AML-193 (cell line): Measurements from ENCODE around the gene AVPR1B.
"Not testable (repeated sequence)": the region's sequence is repeated elsewhere in the genome, so short reads cannot be mapped to it uniquely, and the experiment has no call there.

Experiments
- DNase-seq, 2 experiments: peaks; one replicate each; lab custom pipeline; 2025; lab: John Stamatoyannopoulos, UW

Gene AVPR1B

DNA sequence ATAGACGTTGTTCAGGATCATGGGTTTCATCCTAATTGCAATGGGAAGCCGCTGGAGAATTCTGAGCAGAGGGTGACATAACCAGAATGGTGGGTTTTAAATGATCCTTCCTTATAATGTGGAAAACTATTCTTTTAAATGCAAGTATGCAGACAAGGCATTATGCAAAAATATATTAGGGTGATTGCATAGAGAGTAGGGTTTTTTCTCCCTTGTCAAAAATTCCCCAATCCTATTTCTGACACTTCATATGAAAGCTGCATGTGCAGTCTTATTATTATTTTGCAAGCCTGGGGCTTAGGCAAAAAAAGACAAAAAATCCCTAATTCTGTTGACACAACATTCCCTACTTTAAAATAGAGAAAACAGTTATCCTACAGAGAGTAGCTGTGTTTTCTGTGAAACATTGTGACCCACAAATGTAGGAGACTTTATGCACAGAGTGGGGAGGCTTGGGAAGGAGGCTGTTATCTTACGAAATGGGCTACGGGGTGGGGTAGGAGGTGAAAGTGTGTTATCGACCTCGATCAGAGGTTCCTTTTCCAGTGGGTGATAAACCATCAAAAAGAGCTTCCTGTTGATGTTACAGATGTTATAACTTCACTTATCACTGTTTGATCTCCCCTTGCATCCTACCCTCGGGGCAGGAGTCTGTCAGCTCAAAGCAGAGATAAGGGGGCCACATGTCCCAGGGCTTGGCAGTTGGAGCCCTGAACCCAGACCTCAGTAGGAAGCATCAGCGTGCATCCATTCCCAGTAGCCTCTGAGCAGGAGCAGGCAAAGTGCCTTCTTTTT, 37.0 kb downstream of the AVPR1B start:
- no peak for DNase-seq

DNA sequence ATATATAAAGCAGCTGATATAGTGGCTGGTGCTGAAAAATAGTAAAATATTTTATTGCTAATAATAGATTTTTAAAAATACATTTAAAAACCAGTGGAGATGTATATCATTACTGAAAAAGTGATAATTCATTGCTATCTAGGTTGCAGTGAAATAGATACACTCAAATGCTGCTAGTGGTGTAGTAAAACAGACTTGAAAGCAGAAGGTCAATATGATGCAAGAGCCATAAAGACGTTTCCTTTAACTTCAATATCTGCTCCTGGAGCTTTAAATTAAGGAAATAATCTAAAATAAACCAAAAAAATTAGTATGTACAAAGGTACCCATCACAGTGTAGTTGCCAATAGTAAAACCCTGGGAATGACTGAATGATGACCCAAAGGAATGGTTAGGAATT, 38.1 kb downstream of the AVPR1B start:
- peak; percentile 59 to 61 for DNase-seq

DNA sequence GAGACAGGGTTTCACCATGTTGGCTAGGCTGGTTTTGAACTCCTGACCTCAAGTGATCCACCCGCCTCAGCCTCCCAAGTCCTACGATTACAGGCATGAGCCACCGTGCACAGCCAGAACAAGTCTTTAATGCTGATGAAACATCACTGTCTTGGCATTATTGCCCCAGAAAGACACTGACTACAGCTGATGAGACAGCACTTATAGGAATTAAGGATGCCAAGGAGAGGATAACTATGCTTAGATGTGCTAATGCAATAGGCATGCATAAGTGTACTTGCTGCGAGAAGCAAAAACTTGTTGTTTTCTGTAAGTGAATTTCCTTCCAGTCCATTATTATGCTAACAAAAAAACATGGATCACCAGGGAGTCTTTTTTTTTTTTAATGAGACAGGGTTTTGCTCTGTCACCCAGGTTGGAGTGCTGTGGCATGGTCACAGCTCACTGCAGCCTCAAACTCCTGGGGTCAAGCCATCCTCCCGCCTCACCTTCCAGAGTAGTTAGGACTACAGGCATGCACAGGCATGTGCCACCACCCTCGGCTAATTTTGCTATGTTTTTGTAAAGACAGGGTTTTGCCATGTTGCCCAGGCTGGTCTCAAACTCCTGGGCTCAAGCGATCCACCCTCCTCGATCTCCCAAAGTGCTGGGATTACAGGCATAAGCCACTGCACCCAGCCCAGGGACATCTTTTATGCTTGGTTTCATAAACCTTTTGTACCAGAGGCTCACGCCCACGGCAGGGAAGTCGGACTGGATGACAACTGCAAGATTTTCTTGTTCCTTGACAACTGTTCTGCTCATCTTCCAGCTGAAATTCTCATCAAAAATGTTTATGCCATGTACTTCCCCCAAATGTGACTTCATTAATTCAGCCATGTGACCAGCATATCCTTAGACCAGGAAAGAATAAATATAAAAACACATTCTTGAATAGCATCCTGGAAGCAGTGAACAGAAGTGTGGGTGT, 41.1 kb downstream of the AVPR1B start:
- no peak for DNase-seq

DNA sequence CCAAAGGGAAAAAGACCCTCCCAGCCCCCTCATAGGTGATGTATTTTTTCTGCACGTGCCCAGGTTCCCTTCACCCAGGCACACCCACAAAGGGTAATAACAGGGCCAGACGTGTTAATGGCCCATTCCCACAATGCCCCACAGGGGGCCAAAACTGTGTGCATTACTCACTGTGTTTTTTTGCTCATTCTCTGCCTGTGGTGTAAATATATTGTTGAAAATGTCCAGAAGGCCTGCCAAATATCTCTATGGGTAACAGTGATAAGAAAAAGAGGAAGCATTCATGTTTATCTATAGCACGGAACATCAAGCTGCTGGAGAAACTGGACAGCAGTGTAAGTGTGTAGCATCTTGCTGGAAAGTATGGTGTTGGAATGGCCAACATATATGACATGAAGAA, 42.3 kb downstream of the AVPR1B start:
- DNase-seq: no peak

DNA sequence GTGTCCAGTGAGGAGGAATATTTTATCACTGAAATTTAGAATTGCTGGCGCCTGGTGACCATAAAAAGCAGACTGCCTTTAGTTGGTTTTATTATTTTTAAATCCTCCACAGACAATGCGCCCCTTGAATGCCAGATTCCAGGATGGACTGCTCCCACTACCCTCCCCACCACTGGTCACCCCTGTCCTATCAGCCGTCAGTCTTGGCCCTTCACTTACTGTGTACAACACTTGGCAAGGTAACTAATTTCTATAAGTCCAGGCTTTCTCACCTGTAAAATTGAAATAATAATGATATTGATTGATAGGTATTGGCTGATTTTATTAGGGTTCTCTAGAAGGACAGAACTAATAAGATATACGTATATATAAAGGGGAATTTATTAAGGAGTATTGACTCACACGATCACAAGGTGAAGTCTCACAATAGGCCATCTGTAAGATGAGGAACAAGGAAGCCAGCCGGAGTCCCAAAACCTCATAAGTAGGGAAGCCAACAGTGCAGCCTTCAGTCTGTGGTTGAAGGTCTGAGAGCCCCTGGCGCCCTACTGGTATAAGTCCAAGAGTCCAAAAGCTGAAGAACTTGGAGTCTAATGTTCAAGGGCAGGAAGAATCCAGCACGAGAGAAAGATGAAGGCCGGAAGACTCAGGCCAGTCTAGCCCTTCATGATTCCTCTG, 46.4 kb downstream of the AVPR1B start:
- DNase-seq: no peak

DNA sequence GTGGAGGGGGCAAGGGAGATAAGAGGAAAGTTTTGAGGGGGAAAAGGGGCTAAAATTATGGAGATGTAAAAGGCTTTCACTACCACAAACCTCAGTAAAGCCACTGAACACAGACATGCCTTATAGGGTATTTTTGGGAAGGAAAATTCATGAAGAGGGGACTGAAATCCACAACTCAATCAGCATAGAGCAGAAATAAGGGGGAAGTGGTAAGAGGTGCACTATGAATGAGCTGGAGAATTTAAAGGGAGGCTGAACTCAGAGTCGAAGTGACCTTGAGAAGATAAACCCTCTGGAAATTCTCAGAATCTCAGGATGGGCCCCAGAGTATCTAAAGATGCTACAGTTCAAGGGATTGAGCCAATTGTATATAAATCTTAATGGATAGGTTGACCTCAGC, 48.9 kb downstream of the AVPR1B start:
- no peak for DNase-seq

DNA sequence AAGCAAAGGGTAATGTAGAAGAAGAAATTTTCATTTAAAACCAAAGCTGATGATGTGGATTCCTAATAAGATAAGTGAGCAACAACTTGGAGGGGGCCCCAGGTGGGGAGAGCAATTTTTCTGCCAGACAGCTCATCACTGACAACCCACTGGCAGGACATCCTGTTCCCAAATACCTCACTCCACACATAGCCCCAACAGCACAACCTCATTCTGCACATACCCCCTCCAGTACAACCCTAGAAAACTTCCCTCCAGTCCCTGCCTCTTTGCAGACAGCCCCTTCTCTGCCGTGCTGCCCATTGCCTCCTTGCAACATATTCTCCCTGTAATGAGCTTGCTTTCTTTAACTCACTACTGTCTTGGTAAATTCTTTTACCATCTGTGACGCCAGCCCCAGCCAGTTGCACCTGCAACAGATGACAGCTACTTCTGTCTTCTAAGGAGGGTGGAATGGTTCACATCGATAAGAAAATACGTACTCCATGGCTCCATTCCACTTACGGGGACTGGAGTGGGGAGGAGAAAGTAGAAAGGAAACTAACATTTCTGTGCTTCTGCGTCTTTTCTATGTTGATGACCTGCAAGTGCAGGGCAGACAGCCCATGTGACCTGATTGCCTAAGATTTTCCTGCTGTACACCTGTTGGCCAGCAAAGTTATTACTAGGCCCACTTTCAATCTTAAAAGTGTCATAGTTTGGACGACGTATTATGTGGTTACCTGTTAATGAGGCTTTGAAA, 49.5 kb downstream of the AVPR1B start:
- no peak for DNase-seq

DNA sequence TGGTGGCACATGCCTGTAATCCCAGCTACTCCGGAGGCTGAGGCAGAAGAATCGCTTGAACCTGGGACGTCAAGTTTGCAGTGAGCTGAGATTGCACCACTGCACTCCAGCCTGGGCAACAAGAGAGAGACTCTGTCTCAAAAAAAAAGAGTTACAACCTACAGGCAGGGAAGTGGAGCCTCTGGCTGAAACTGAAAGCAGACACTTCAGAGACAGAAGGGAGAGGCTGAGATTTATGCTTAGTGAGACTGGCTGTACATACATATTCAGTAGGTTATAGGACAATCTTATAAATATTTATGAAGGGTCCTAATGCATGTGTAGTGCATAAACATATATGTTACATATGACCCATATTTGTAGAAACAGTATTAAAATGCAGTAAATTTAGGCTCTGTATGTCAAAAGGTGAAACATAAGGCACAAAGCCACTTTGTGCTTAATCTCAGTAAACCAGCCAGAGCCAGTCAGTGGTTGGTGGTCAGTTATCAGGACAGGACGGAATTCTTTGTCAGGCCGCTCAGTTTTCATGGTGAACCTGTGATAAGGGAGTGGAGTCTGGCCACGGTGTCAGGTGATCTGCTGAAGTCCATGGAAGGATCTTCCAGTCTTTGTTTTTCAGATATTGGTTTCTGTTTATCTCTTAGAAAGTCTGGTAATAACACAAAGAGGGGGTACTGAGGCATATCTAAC, 50.6 kb downstream of the AVPR1B start:
- DNase-seq: no peak

DNA sequence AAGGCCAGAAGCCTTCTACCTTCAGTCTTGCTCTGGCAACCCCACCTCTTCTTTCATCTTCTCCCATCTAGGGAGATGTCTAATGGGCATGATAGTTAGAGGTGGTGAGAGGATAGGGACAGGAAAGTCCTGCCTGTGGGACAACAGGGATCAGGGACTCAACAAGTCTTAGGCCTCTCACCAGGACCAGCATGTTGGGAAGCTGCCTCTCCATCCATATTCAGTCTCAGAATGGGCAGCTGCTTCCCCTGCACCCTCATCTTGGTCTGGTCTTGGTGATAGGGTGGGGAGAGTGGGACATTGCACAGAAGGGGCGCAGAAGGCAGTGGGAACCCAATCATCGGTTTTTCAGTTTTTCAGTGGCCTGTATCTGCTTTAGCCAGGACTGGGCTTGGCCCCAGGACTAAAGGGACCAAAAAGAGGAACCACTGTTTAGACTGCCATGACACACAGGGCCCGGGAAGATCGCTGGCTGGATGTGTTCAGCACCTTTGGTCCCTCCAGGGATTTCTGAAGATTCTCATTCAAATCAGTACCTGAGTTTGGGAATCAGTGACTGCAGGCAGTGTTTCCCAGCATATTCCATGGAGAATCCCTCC, 51.5 kb downstream of the AVPR1B start:
- no peak for DNase-seq

DNA sequence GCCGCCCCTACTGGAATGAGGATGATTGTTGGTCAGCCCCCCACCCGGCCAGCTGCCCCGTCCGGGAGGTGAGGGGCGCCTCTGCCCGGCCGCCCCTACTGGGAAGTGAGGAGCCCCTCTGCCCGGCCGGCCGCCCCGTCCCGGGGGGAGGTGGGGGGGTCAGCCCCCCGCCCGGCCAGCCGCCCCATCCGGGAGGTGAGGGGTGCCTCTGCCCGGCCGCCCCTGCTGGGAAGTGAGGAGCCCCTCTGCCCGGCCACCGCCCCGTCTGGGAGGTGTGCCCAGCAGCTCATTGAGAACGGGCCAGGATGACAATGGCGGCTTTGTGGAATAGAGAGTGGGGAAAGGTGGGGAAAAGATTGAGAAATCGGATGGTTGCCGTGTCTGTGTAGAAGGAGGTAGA, 52.7 kb downstream of the AVPR1B start:
- DNase-seq: not testable (repeated sequence)

DNA sequence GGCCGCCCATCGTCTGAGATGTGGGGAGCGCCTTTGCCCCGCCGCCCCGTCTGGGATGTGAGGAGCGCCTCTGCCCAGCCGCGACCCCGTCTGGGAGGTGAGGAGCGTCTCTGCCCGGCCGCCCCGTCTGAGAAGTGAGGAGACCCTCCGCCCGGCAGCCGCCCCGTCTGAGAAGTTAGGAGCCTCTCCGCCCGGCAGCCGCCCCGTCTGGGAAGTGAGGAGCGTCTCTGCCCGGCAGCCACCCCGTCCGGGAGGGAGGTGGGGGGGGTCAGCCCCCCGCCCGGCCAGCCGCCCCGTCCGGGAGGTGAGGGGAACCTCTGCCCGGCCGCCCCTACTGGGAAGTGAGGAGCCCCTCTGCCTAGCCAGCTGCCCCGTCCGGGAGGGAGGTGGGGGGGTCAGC, 53.2 kb downstream of the AVPR1B start:
- DNase-seq: not testable (repeated sequence)

DNA sequence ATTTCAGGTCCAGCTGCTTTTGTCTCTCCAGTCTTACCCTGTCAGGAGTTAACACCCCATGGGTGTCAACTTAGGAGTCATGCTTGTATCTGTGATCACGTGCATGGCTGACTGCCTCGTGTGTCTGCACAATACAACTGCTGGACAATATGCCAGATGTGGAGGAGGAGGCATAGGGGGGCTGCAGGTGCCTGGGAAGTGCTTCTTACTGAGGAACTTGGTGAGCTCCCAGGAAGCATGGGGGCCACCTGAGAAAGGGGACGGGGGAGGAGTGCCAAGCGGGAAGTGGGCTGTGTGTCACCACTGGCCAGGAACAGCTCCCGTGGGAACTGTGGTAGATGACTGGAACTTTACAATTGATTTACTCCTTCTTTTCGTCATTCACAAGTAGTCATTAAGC, 54.7 kb downstream of the AVPR1B start:
- DNase-seq: no peak

DNA sequence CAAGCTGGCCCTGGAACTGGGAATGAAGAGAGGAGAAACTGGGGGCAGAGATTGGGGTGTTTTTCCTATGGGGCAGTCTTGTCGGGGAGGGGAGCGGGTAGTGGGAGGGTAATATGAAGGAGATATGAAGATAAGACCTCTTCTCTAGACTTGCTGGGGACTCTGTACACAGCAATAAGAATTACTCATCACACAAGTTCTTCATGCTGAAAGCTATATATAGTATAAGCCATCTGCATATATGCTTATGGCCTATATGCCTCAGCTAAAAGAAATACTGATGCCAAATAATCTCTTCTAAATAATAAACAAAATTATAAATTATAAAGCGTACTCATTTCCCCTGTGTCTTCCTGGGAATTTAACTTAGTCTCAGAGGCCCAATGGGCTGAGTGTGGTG, 56.3 kb downstream of the AVPR1B start:
- no peak for DNase-seq
